Gastrocnemius medialis (tissue), 4 donors: ENCODE results near the gene IL5.

Experiments used
- POLR2A ChIP-seq, 2 donors: fragments of 450-650 bp; IDR thresholded peaks; one replicate each; pipeline ENCODE4 v1.6.1; 2017; ENCODE audit warnings: antibody characterized with exemption in 2 of 2, mild to moderate bottlenecking in 2 of 2, moderate library complexity in 2 of 2
- TF ChIP-seq, protein P1 (sequence below), 5 experiments: fragments of 450-650 bp in 3 of 5; fragments of 200-600 bp in 2 of 5; sonication (generic) in 2 of 5; IDR thresholded peaks in 4 of 5; conservative IDR thresholded peaks in 1 of 5; 1 replicate in 4 of 5; 2 replicates in 1 of 5; pipeline ENCODE4 v1.5.1; 2016 to 2019; ENCODE audit warnings: antibody characterized with exemption in 5 of 5, mild to moderate bottlenecking in 3 of 5, moderate library complexity in 3 of 5

DNA sequence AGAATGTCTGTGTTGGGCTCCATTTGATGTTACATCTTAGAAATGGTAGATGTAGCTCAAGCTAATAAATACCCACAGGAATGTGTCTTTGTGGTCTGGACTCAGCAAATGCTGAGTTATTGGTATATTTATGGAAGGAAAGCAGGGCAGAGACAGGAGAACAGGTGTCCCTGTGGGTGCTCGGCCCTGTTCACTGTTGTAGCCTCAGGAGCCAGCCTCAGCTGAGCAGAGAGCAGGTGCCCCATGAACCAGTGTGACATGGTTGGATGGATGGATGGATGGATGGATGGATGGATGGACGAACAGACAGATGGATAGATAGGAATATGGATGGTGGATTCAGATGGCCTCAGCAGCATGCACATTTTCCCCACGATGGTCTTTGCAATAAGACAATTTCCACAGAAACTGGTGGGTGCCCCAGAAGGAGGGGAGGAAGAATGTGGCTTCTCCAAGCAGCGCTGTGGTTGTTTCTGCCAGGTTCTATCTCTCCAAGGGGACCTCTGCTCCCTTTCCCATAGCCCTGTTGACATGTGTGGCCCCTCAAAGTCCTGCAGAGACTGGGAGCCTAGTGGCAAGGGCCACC lies 44.5 kb downstream of the IL5 start:
- TF ChIP-seq POLR2A (IDR thresholded peaks at IDR 0.05): no peak
- TF ChIP-seq, protein P1, sequence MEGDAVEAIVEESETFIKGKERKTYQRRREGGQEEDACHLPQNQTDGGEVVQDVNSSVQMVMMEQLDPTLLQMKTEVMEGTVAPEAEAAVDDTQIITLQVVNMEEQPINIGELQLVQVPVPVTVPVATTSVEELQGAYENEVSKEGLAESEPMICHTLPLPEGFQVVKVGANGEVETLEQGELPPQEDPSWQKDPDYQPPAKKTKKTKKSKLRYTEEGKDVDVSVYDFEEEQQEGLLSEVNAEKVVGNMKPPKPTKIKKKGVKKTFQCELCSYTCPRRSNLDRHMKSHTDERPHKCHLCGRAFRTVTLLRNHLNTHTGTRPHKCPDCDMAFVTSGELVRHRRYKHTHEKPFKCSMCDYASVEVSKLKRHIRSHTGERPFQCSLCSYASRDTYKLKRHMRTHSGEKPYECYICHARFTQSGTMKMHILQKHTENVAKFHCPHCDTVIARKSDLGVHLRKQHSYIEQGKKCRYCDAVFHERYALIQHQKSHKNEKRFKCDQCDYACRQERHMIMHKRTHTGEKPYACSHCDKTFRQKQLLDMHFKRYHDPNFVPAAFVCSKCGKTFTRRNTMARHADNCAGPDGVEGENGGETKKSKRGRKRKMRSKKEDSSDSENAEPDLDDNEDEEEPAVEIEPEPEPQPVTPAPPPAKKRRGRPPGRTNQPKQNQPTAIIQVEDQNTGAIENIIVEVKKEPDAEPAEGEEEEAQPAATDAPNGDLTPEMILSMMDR (IDR thresholded peaks at IDR 0.05 in 4 of 5, conservative IDR thresholded peaks at IDR 0.05 in 1 of 5): no peak
